GM12874 (cell line): Measurements from ENCODE around the gene ZDHHC22.

Source experiments
- TF ChIP-seq, protein P1 (sequence below): IDR thresholded peaks from 2 replicates; pipeline ENCODE4 v1.5.1; 2011; ENCODE audit warnings: low read depth, mild to moderate bottlenecking, control low read depth, low read length, moderate library complexity; ENCODE audit not compliant: insufficient read depth

Gene ZDHHC22

DNA sequence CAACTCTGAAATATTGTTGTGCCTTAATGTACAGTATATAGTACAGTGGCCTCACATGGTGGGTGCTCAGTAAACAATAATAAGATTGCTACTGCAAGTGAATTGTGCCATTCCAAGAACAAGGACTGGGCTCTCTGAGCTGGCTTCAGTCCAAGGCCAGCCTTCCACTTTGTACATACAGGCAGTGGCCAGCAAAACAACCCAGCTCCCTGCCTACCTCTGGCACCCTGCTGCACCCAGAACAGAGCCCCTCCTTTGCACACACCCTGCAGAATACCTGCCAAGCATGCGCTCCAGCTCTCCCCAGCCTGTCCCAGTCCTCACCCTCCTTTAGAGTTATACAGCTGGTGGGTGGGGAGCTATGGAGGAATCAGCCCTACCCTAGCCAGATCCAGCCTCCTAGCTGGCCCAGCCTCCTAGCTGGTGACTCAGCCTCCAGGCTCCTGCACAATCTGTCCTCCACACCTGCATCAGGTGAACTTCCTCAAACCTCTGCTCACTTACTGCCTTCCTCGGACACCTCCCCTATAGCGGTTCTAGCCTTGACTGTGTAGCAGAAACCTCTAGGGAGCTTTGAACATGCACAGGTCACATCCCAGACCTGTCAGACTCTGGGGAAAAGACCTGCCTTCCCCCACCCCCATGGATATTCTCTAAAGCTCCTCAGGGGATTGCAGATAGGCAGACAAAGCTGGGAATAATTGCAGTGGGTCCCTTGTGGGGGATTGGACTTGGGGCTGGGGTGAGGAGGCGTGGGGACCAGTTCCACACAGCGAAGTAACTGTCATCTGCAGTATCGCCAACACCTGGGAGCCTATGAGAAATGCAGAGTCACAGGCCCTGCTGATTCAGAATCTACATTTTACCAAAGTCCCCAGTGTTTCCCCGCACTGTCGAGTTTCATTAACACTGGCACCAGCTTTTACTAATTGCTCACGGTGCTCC lies 17.9 kb downstream of the ZDHHC22 start:
- TF ChIP-seq, protein P1, sequence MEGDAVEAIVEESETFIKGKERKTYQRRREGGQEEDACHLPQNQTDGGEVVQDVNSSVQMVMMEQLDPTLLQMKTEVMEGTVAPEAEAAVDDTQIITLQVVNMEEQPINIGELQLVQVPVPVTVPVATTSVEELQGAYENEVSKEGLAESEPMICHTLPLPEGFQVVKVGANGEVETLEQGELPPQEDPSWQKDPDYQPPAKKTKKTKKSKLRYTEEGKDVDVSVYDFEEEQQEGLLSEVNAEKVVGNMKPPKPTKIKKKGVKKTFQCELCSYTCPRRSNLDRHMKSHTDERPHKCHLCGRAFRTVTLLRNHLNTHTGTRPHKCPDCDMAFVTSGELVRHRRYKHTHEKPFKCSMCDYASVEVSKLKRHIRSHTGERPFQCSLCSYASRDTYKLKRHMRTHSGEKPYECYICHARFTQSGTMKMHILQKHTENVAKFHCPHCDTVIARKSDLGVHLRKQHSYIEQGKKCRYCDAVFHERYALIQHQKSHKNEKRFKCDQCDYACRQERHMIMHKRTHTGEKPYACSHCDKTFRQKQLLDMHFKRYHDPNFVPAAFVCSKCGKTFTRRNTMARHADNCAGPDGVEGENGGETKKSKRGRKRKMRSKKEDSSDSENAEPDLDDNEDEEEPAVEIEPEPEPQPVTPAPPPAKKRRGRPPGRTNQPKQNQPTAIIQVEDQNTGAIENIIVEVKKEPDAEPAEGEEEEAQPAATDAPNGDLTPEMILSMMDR, result no peak

DNA sequence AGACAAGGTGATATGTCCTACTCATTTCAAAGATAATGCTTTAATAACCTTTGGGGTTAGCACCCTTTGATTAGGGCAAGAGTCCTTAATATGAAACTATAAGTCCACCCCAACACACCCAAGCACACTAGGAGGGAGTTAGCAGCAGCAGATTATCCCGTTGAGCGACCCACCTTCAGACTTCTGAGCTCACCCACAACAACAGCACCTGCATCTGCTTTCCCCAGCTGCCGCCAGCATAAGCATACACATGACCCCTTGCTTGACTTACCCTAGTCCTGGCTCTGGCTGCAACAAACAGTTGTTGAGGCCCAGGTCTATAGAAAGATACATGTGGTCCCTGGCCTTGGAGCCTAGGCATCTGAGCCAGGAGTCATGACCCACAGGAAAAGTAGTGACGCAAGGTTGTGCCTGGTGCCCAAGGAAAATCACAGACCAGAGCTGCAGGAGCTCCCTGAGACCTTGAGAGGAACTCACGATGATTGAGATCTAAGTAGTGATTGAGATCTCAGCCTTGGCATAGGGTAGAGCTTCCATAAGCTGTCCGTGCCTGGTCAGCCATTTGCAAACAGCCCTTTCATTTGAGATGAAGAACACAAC lies 19.0 kb downstream of the ZDHHC22 start:
- TF ChIP-seq, protein P1, result no peak

DNA sequence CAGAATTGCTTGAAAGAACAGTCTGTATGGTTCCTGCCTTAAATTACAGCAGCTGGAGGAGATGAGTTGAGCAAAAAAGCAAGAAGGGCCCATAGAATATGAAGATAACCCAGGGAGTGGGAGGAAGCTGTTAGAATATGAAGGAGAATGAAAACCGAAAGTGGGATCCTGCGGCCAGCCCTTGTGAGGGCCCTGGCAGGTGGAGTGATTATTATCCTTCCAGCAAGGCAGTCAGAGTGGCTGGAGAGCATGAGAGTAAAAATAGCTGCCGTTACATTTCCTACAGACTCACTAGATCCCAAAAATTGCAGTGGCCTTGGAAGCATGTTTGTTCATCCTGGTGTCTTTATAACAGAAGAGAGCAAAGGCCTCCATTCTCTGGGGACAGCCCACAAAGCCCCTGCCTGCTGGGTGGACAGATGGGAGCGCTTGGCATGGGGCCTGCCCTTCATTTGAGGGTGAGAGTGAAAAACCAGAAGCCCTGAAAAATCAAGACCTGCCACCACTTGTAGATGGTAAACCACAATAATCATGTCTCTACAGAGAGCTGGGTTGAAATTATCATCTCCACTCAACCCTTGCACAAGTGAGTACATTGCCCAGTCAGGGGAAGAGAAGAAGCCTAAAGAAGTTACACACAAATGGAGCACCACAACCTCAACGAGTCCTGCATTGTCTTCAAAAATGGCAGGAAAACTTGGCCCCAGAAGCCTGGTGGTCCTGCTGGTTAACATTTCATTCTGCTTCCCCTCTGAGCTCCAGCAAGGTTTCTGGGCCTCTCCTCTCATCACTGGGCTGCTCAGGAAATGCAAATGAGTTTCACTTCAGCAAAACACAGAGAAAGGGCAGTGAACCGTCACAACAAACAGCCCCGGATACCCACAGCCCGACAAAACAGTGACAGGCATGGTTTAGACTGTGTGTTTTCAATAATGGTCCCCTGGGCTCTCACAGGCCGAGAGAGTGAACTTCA lies 20.5 kb downstream of the ZDHHC22 start:
- TF ChIP-seq, protein P1, result no peak

DNA sequence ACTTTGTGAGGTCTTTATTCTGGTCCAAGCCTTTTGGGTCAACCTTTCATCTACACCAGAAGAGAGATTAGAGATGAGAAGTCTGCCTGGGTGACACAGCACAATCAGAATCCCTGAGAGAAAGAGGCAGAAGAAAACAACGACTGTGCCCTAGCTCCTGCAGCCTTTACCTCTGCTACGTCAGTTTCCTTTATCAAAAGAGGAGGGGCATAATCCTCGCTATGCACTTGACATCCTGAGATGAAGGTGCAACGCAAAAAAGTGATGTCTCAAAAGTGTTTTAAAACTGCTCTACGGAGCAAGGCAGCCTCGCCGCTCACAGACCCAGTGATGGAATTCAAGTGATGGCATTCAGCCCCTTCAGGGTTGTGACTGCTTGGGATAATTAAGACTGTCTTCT lies 21.7 kb downstream of the ZDHHC22 start:
- TF ChIP-seq, protein P1, result no peak

DNA sequence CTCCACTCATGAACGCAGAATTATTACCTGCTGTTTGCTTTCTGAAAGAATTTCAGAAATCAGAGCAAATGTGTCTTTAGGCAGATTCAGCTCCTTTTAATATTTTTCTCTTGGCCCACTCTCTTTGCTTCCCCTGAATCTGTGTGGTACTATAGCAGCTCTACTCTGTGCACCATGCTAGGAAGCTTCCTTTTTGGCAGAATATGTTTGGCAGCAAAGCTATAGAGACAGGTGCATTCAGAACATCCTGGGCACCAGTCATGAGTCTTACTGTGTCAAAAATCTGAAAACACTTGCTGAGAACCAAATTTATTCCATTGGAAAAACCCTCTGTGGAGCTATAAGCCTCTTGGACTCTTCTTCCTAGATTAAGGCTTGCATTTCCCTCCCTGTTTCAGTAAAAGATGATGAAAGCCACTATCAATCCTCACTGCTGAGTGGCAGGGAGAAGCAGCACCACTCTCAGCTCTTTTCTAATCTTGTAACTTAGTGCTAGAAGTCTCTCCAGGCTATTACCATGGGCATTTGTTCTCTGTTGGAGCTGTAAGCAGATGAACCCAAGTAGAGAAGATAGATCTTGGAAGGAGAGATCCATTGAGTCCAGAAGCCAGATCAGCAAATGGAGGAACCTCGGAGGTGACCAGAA lies 25.3 kb downstream of the ZDHHC22 start:
- TF ChIP-seq, protein P1, result no peak

DNA sequence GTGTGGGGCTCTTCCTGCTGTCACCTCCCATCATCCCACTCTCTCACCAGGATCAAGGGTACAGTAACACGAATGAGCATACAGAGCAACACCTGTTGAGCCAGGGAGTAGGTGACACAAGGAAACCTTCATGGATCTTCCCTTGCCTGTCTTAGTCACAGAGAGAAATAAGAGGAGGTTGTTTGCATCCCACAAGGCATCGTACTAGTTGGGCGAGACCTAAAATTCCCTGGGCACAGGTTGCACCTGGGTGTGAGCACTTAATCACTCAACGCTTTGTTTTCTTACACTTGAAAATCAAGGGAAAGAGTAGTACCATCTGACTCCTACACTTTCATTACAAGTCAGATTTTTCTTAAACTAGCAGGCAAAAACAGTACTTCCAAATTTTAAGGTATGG lies 27.0 kb downstream of the ZDHHC22 start:
- TF ChIP-seq, protein P1, result no peak
